Spleen (tissue), 11 donors: ENCODE data around the gene GRM8. TPM values are rescaled to one million over a fixed set of nuclear protein-coding genes. Genes with fewer than 3 reads are reported as not detected.

Source experiments
- DNase-seq: peaks from one replicate; pipeline ENCODE4 v3.0.0-alpha.2; 2020
- H3K27ac ChIP-seq, 8 donors: fragments of 200-600 bp; sonication (generic) in 7 of 8; 1 replicate in 4 of 8; 2 replicates in 4 of 8; pipeline versions ENCODE4 v1.5.0 to v1.8.0; 2016 to 2021; ENCODE audit warnings: inconsistent platforms in 4 of 8, mild to moderate bottlenecking in 4 of 8, moderate library complexity in 1 of 8
- H3K27me3 ChIP-seq, 7 donors: fragments of 200-600 bp; sonication (generic) in 6 of 7; replicated peaks in 1 of 7; 1 replicate in 4 of 7; 2 replicates in 3 of 7; pipeline versions ENCODE4 v1.5.0 to v1.8.0; 2016 to 2021; ENCODE audit warnings: inconsistent platforms in 3 of 7, mild to moderate bottlenecking in 1 of 7
- H3K36me3 ChIP-seq, 6 donors: fragments of 200-600 bp; sonication (generic) in 5 of 6; 1 replicate in 4 of 6; 2 replicates in 2 of 6; pipeline versions ENCODE4 v1.5.0 to v1.8.0; 2016 to 2021; ENCODE audit warnings: inconsistent platforms in 2 of 6
- H3K4me1 ChIP-seq, 6 donors: fragments of 200-600 bp; sonication (generic) in 5 of 6; 1 replicate in 3 of 6; 2 replicates in 3 of 6; pipeline versions ENCODE4 v1.5.0 to v1.8.0; 2016 to 2021; ENCODE audit warnings: inconsistent platforms in 3 of 6
- H3K4me3 ChIP-seq, 8 donors: fragments of 200-600 bp; sonication (generic) in 7 of 8; 1 replicate in 4 of 8; 2 replicates in 4 of 8; pipeline versions ENCODE4 v1.5.0 to v1.8.0; 2016 to 2021; ENCODE audit warnings: inconsistent platforms in 4 of 8, mild to moderate bottlenecking in 4 of 8, moderate library complexity in 2 of 8
- H3K9me3 ChIP-seq, 8 donors: fragments of 200-600 bp; sonication (generic) in 7 of 8; 1 replicate in 4 of 8; 2 replicates in 4 of 8; pipeline versions ENCODE4 v1.5.0 to v1.8.0; 2016 to 2021; ENCODE audit warnings: inconsistent platforms in 4 of 8
- CTCF ChIP-seq, 11 experiments: fragments of 200-600 bp in 7 of 11; fragments of 450-650 bp in 4 of 11; sonication (generic) in 4 of 11; IDR thresholded peaks in 8 of 11; conservative IDR thresholded peaks in 3 of 11; 1 replicate in 7 of 11; 2 replicates in 4 of 11; pipeline versions ENCODE4 v1.4.0 to v1.8.0; 2016 to 2021; ENCODE audit warnings: antibody characterized with exemption in 11 of 11, inconsistent platforms in 4 of 11, mild to moderate bottlenecking in 1 of 11
- POLR2A ChIP-seq, 3 donors: fragments of 450-650 bp; IDR thresholded peaks; one replicate each; pipeline ENCODE4 v1.5.1; 2017; ENCODE audit warnings: antibody characterized with exemption in 3 of 3, mild to moderate bottlenecking in 1 of 3
- POLR2AphosphoS5 ChIP-seq, 3 donors: sonication (generic); formaldehyde crosslinking; IDR thresholded peaks; one replicate each; pipeline ENCODE4 v1.5.1; 2017; ENCODE audit warnings: antibody characterized with exemption in 3 of 3
- WGBS, 5 donors: extraction: QIAGEN DNeasy Blood & Tissue Kit in 3 of 5; methylation state at CpG; one replicate each; pipeline versions ENCODE4 v1.1.5 to v1.1.7; 2013 to 2018; 5-methylcytosine and 5-hydroxymethylcytosine counted together
- intact Hi-C: fragments of 100-400 bp; cut with DNase I; formaldehyde crosslinking; loops from one replicate; pipeline ENCODE4 v1.15.0; 2023; ENCODE audit warnings: low total_unique reads
- polyA plus RNA-seq, 3 donors: library from polyadenylated mRNA; stranded (reverse); fragments of 200-250 nt; gene quantifications; one replicate each; pipeline ENCODE4 v1.2.1, GENCODE V29; 2013
- total RNA-seq, 7 donors: library from RNA; depleted of rRNA in 3 of 7; stranded (reverse); fragments of >200 nt in 3 of 7; fragmentation: NEBNext Ultra II Directional in 4 of 7; extraction: Animal tissue kit (Norgen Biotek cat#: 25700) in 4 of 7; gene quantifications; one replicate each; pipeline versions ENCODE4 v1.1.0 to v1.2.1, GENCODE V29; 2016 to 2021
- donor health status: healthy with polysubstance abuse.
- donor health status: DM: no; HTN: no; CAD: no; lungs with moderate emphysema.
- donor health status: DM: no; HTN: no; CAD: no.
- donor health status: Bipolar disorder and iron deficiency.
- donor health status: healthy.
- donor health status: DM: no; HTN: no; CAD: no.
- donor health status: DM: yes; HTN: yes; CAD: no.

GRM8 gene
- total and polyA plus RNA-seq, 10 donors, result 0.30 to 0.60 TPM; not detected in 8

- H3K4me1 ChIP-seq, result peaks cover 0 to 4% (median 0%) of the 10 kb centered on the region in 6 donors
- H3K4me3 ChIP-seq, result no peak overlapping the region
- 82 to 95% (median 86%) methylated on average over 2 of the region's 2 CpGs for WGBS, 5 donors
- H3K36me3 ChIP-seq, result no peaks in the 10 kb centered on the region
- intact Hi-C loops, result no loop called here
- H3K9me3 ChIP-seq, result no peaks in the 10 kb centered on the region
- no peaks in the 10 kb centered on the region for H3K27me3 ChIP-seq
- H3K27ac ChIP-seq, result no peak overlapping the region
- DNase-seq, result no peak
- TF ChIP-seq POLR2AphosphoS5 (IDR thresholded peaks at IDR 0.05) (no peak), POLR2A (IDR thresholded peaks at IDR 0.05) (no peak), CTCF (IDR thresholded peaks at IDR 0.05 in 8 of 11, conservative IDR thresholded peaks at IDR 0.05 in 3 of 11) (no peak)
Measured at GRCh38 chr7:126489874-126490273, 762.9 kb downstream of the GRM8 start.

- WGBS, 5 donors, result 59 to 71% (median 66%) methylated on average over 4 of the region's 4 CpGs
- no peak for DNase-seq
- Histone ChIP-seq H3K27me3 (no peaks in the 10 kb centered on the region), H3K36me3 (no peaks in the 10 kb centered on the region), H3K9me3 (no peaks in the 10 kb centered on the region), H3K27ac (no peak overlapping the region), H3K4me3 (no peak overlapping the region), H3K4me1 (no peaks in the 10 kb centered on the region)
- TF ChIP-seq POLR2A (IDR thresholded peaks at IDR 0.05), result no peak
- no peak for TF ChIP-seq POLR2AphosphoS5 (IDR thresholded peaks at IDR 0.05)
- no peak for TF ChIP-seq CTCF (IDR thresholded peaks at IDR 0.05 in 8 of 11, conservative IDR thresholded peaks at IDR 0.05 in 3 of 11)
- intact Hi-C loops, result no loop called here
Measured at GRCh38 chr7:126487728-126488442, 764.9 kb downstream of the GRM8 start.

GRCh38 chr7:126486806-126487205, 765.9 kb downstream of the GRM8 start:
- Histone ChIP-seq H3K27ac (no peak overlapping the region), H3K4me1 (no peaks in the 10 kb centered on the region), H3K36me3 (no peaks in the 10 kb centered on the region), H3K4me3 (no peak overlapping the region), H3K27me3 (no peaks in the 10 kb centered on the region), H3K9me3 (peaks cover 0 to 3% (median 0%) of the 10 kb centered on the region in 8 donors)
- TF ChIP-seq POLR2A (IDR thresholded peaks at IDR 0.05), result no peak
- TF ChIP-seq POLR2AphosphoS5 (IDR thresholded peaks at IDR 0.05), result no peak
- TF ChIP-seq CTCF (IDR thresholded peaks at IDR 0.05 in 8 of 11, conservative IDR thresholded peaks at IDR 0.05 in 3 of 11), result no peak
- no peak for DNase-seq
- intact Hi-C loops, result no loop called here

- 59 to 69% (median 63%) methylated on average over 4 of the region's 4 CpGs for WGBS, 5 donors
- intact Hi-C loops, result no loop called here
Measured at GRCh38 chr7:126485791-126486190, 767.0 kb downstream of the GRM8 start.

More at GRCh38 chr7:126485791-126486190, 767.0 kb downstream of the GRM8 start:
- TF ChIP-seq POLR2A (IDR thresholded peaks at IDR 0.05) (no peak), CTCF (IDR thresholded peaks at IDR 0.05 in 8 of 11, conservative IDR thresholded peaks at IDR 0.05 in 3 of 11) (no peak), POLR2AphosphoS5 (IDR thresholded peaks at IDR 0.05) (no peak)
- peaks cover 0 to 6% (median 0%) of the 10 kb centered on the region in 8 donors for H3K9me3 ChIP-seq
- H3K4me1 ChIP-seq, result no peaks in the 10 kb centered on the region
- no peak for DNase-seq
- no peak overlapping the region for H3K27ac ChIP-seq
- H3K36me3 ChIP-seq, result no peaks in the 10 kb centered on the region
- H3K27me3 ChIP-seq, result no peaks in the 10 kb centered on the region
- no peak overlapping the region for H3K4me3 ChIP-seq
